K562 (cell line): ENCODE data around the gene AKAP13. TPM values are rescaled to one million over a fixed set of nuclear protein-coding genes. Genes with fewer than 3 reads are reported as not detected.

ENCODE experiments used
- ATAC-seq: fragments of 200-7000 bp; cut with Tn5 transposase; 3 replicates; pipeline ENCODE4 v1.9.1; 2020; ENCODE audit warnings: moderate library complexity
- Bru-seq: library from RNA; stranded (reverse); fragments of 400-500 nt; gene quantifications from one replicate; lab custom pipeline; 2021; lab: Mats Ljungman, UMichigan
- BruChase-seq, 2 experiments: library from RNA; stranded (reverse); fragments of 400-500 nt; gene quantifications; one replicate each; lab custom pipeline; 2021; lab: Mats Ljungman, UMichigan
- BruUV-seq: library from RNA; stranded (reverse); fragments of 400-500 nt; replicated peaks from 2 replicates; lab custom pipeline; 2021; lab: Mats Ljungman, UMichigan
- CTCF ChIA-PET: fragments of 300-600 bp; formaldehyde crosslinking; extraction: SDS; loops from one replicate; lab custom pipeline; 2021; ENCODE audit warnings: low intra/inter-chr PET ratio; lab: Yijun Ruan, JAX
- POLR2A ChIA-PET: fragments of 300-600, 350-650 bp; sonication (Branson Sonifier 250); formaldehyde crosslinking; extraction: SDS; loops from one replicate; lab custom pipeline; 2021; ENCODE audit warnings: antibody characterized with exemption, inconsistent platforms; lab: Yijun Ruan, JAX
- DNase-seq, 4 experiments: peaks; one replicate each; pipeline versions ENCODE4 v3.0.0 to v3.0.0-alpha.2; 2011 to 2018; ENCODE audit warnings: low spot score in 3 of 4, mixed read lengths in 3 of 4; ENCODE audit errors: extremely low read depth in 1 of 4
- FAIRE-seq: peaks from 2 replicates; lab custom pipeline; 2011; peaks lifted over from hg19 to GRCh38; lab: Jason Lieb, UNC
- H2AFZ ChIP-seq: 2 replicates; pipeline ENCODE4 v1.6.0; 2011; ENCODE audit warnings: low read depth, low read length, control low read depth, inconsistent platforms
- H3K27ac ChIP-seq: fragments of 200-600 bp; 3 replicates; pipeline ENCODE4 v1.8.0; 2011; ENCODE audit warnings: low read depth, mild to moderate bottlenecking, control low read depth, inconsistent platforms, low read length, moderate library complexity, mixed read lengths; ENCODE audit errors: extremely low read depth
- H3K27me3 ChIP-seq, 2 experiments: fragments of 300-600 bp in 1 of 2; 2 replicates in 1 of 2; 3 replicates in 1 of 2; pipeline versions ENCODE4 v1.6.0 to v1.8.0; 2011; ENCODE audit warnings: inconsistent platforms in 2 of 2, low read length in 2 of 2, mild to moderate bottlenecking in 1 of 2, mixed read lengths in 1 of 2, moderate library complexity in 1 of 2; ENCODE audit not compliant: control insufficient read depth in 2 of 2, insufficient read depth in 2 of 2
- H3K36me3 ChIP-seq: fragments of 300-600 bp; 3 replicates; pipeline ENCODE4 v1.8.0; 2011; ENCODE audit warnings: mild to moderate bottlenecking, low read length, inconsistent platforms; ENCODE audit not compliant: control insufficient read depth, insufficient read depth
- H3K4me1 ChIP-seq, 2 experiments: fragments of 200-600 bp in 1 of 2; replicated peaks in 1 of 2; 2 replicates in 1 of 2; 3 replicates in 1 of 2; pipeline versions ENCODE4 v1.5.1 to v1.8.0; 2011; ENCODE audit warnings: inconsistent platforms in 2 of 2, low read length in 2 of 2, mild to moderate bottlenecking in 1 of 2, mixed read lengths in 1 of 2, moderate library complexity in 1 of 2; ENCODE audit not compliant: control insufficient read depth in 2 of 2, insufficient read depth in 2 of 2
- H3K4me2 ChIP-seq: 2 replicates; pipeline ENCODE4 v1.6.1; 2011; ENCODE audit warnings: low read length, control low read depth, inconsistent platforms, mixed read lengths; ENCODE audit not compliant: insufficient read depth
- H3K4me3 ChIP-seq: fragments of 200-600 bp; sonication (generic), shearing (Covaris generic); 2 replicates; pipeline ENCODE4 v1.5.1; 2016; ENCODE audit warnings: control low read depth, inconsistent platforms
- H3K79me2 ChIP-seq: fragments of 200-600 bp; 3 replicates; pipeline ENCODE4 v1.8.0; 2011; ENCODE audit warnings: low read length, inconsistent platforms; ENCODE audit not compliant: control insufficient read depth, insufficient read depth
- H3K9ac ChIP-seq, 2 experiments: 2 replicates each; pipeline versions ENCODE4 v1.6.0 to v1.6.1; 2011; ENCODE audit warnings: low read depth in 2 of 2, low read length in 2 of 2, control low read depth in 1 of 2, inconsistent platforms in 1 of 2, mild to moderate bottlenecking in 1 of 2, mixed read lengths in 1 of 2; ENCODE audit not compliant: insufficient read depth in 1 of 2
- H3K9me1 ChIP-seq: one replicate; pipeline ENCODE4 v1.6.0; 2011; ENCODE audit warnings: inconsistent platforms, mild to moderate bottlenecking, low read length, moderate library complexity; ENCODE audit not compliant: control insufficient read depth, insufficient read depth
- H3K9me3 ChIP-seq: replicated peaks from 2 replicates; pipeline ENCODE4 v1.5.1; 2011; ENCODE audit warnings: low read depth, low read length, inconsistent platforms; ENCODE audit not compliant: control insufficient read depth, insufficient read depth
- H4K20me1 ChIP-seq: replicated peaks from 2 replicates; pipeline ENCODE4 v1.6.1; 2011; ENCODE audit warnings: low read length, inconsistent platforms, mixed read lengths; ENCODE audit not compliant: control insufficient read depth, insufficient read depth
- ATF1 ChIP-seq, 2 experiments: fragments of 450-650 bp in 1 of 2; IDR thresholded peaks; 2 replicates each; pipeline ENCODE4 v1.6.1; 2016; ENCODE audit warnings: missing compliant biosample characterization in 1 of 2, missing genetic modification characterization in 1 of 2
- BCOR ChIP-seq: fragments of 450-650 bp; IDR thresholded peaks from 2 replicates; pipeline ENCODE4 v1.6.1; 2016
- CHD2 ChIP-seq: IDR thresholded peaks from 2 replicates; pipeline ENCODE4 v1.6.1; 2011; ENCODE audit warnings: low read depth, low read length
- COPS2 ChIP-seq: fragments of 450-650 bp; conservative IDR thresholded peaks from 2 replicates; pipeline ENCODE4 v1.6.1; 2016; ENCODE audit warnings: mild to moderate bottlenecking, moderate library complexity
- CREM ChIP-seq: IDR thresholded peaks from 2 replicates; pipeline ENCODE4 v1.6.1; 2014; ENCODE audit warnings: antibody characterized with exemption, low read depth
- FOXA3 ChIP-seq, 2 experiments: fragments of 450-650 bp in 1 of 2; sonication (generic) in 1 of 2; formaldehyde crosslinking; IDR thresholded peaks in 1 of 2; conservative IDR thresholded peaks in 1 of 2; 2 replicates each; pipeline versions ENCODE4 v1.4.0 to v1.8.0; 2020 to 2022; ENCODE audit warnings: mild to moderate bottlenecking in 2 of 2, missing genetic modification reagents in 1 of 2
- GTF2A2 ChIP-seq: IDR thresholded peaks from 2 replicates; pipeline ENCODE4 v1.6.1; 2016; ENCODE audit warnings: mild to moderate bottlenecking, missing genetic modification characterization, missing compliant biosample characterization
- L3MBTL2 ChIP-seq: fragments of 450-650 bp; IDR thresholded peaks from 2 replicates; pipeline ENCODE4 v1.6.1; 2016; ENCODE audit warnings: mild to moderate bottlenecking, moderate library complexity
- NFYB ChIP-seq: IDR thresholded peaks from 2 replicates; pipeline ENCODE4 v1.6.1; 2011; ENCODE audit warnings: mild to moderate bottlenecking, moderate library complexity; ENCODE audit not compliant: insufficient read length; ENCODE audit errors: extremely low read depth
- NRF1 ChIP-seq, 2 experiments: fragments of 450-650 bp; IDR thresholded peaks in 1 of 2; conservative IDR thresholded peaks in 1 of 2; 2 replicates each; pipeline ENCODE4 v1.6.1; 2014; ENCODE audit warnings: mild to moderate bottlenecking in 2 of 2
- PBX2 ChIP-seq, 2 experiments: IDR thresholded peaks in 1 of 2; conservative IDR thresholded peaks in 1 of 2; 2 replicates each; pipeline ENCODE4 v1.6.1; 2016; ENCODE audit warnings: low read depth in 2 of 2, mild to moderate bottlenecking in 1 of 2, missing compliant biosample characterization in 1 of 2, missing genetic modification characterization in 1 of 2, moderate library complexity in 1 of 2
- RFX5 ChIP-seq: IDR thresholded peaks from 2 replicates; pipeline ENCODE4 v1.6.1; 2011; ENCODE audit warnings: low read depth, mild to moderate bottlenecking, improper control_type of control experiment, low read length
- SP2 ChIP-seq: IDR thresholded peaks from 2 replicates; pipeline ENCODE4 v1.6.1; 2011; ENCODE audit warnings: mild to moderate bottlenecking, low read depth, low read length, moderate library complexity; ENCODE audit not compliant: poor library complexity, severe bottlenecking; ENCODE audit errors: extremely low read depth
- SRF ChIP-seq, 2 experiments: fragments of 250-450, 450-650 bp in 1 of 2; sonication (Bioruptor Pico) in 1 of 2; sonication (generic) in 1 of 2; formaldehyde crosslinking; IDR thresholded peaks; 2 replicates each; pipeline versions ENCODE4 v1.5.0 to v1.5.1; 2020 to 2022; ENCODE audit warnings: mild to moderate bottlenecking in 1 of 2, missing genetic modification reagents in 1 of 2
- SUPT5H ChIP-seq: fragments of 450-650 bp; IDR thresholded peaks from 2 replicates; pipeline ENCODE4 v1.6.1; 2016
- WGBS: fragments of 100-300 bp; shearing (Covaris generic); methylation state at CpG from one replicate; pipeline ENCODE4 v1.1.6; 2016; ENCODE audit warnings: low coverage, mixed read lengths; ENCODE audit not compliant: insufficient coverage; ENCODE audit errors: missing lambda C conversion rate; 5-methylcytosine and 5-hydroxymethylcytosine counted together
- in situ Hi-C: fragments of 300-500 bp; cut with MboI; formaldehyde crosslinking; loops from 4 replicates; pipeline ENCODE4 v1.15.0; 2018; ENCODE audit warnings: inconsistent platforms, mixed read lengths
- intact Hi-C: fragments of 100-400 bp; cut with micrococcal nuclease; formaldehyde crosslinking; loops from 2 replicates; pipeline ENCODE4 v1.14.2; 2022
- long read RNA-seq, 3 experiments: library from polyadenylated mRNA in 2 of 3; library from RNA in 1 of 3; unstranded in 2 of 3; stranded (forward) in 1 of 3; transcript quantifications; one replicate each; pipeline ENCODE4 v2.0.0, GENCODE V29; 2019 to 2022
- polyA minus RNA-seq, 3 experiments: library from RNA; depleted of rRNA, polyadenylated mRNA; stranded (reverse); fragments of >200 nt; gene quantifications; 2 replicates each; pipeline ENCODE4 v1.2.3, GENCODE V29; 2011
- polyA plus RNA-seq, 8 experiments: library from polyadenylated mRNA; depleted of rRNA in 4 of 8; stranded (reverse) in 5 of 8; unstranded in 3 of 8; fragments of >200 nt; fragmentation: Nextera tagmentation in 2 of 8; fragmentation: Illumina TruSeq in 1 of 8; extraction: Ambion mirVana in 2 of 8; extraction: Trizol in 1 of 8; gene quantifications; 2 replicates each; pipeline versions ENCODE4 v1.2.1 to v1.2.3, GENCODE V29; 2011 to 2014; ENCODE audit warnings: inconsistent platforms in 1 of 8, missing spikeins in 1 of 8
- total RNA-seq, 7 experiments: library from RNA; depleted of rRNA in 6 of 7; stranded (reverse); fragments of >200 nt in 6 of 7; fragmentation: Illumina TruSeq in 2 of 7; extraction: Trizol in 2 of 7; gene quantifications; 2 replicates each; pipeline versions ENCODE4 v1.2.1 to v1.2.3, GENCODE V29; 2011 to 2021; ENCODE audit warnings: low replicate concordance in 1 of 7

AKAP13 gene
- total RNA-seq (2011; cell fraction: chromatin; rRNA removed; ENCODE audit: low replicate concordance): 1.5 and 4.9 TPM in 2 replicates
- 0.53 and 3.8 TPM in 2 replicates for total RNA-seq (2011; cell fraction: nucleolus; rRNA removed)
- total RNA-seq (2011; cell fraction: nucleoplasm; rRNA removed): 2.4 and 5.6 TPM in 2 replicates
- 0.23 and 0.61 TPM in 2 replicates for total RNA-seq (2014; rRNA removed)
- total RNA-seq (2014; rRNA removed; fragmentation: Illumina TruSeq; extraction: Trizol): 0.58 and 0.70 TPM in 2 replicates
- total RNA-seq (2015; rRNA removed; fragmentation: Illumina TruSeq; extraction: Trizol): 0.65 and 0.90 TPM in 2 replicates
- total RNA-seq (2021): 1.7 and 2.6 TPM in 2 replicates
- polyA plus RNA-seq (2011; rRNA removed): 0.01 and 0.42 TPM in 2 replicates
- polyA plus RNA-seq (2011; cell fraction: cytosol; rRNA removed): 0.01 and 0.28 TPM in 2 replicates
- polyA plus RNA-seq (2011; cell fraction: nucleus; rRNA removed): 0.20 and 0.58 TPM in 2 replicates
- 0.20 and 0.72 TPM in 2 replicates for polyA plus RNA-seq (2012)
- polyA plus RNA-seq (2014; fragmentation: Illumina TruSeq; extraction: Trizol): 0.28 and 0.51 TPM in 2 replicates
- polyA plus RNA-seq (2014; fragmentation: Nextera tagmentation; extraction: Ambion mirVana): under 1 TPM; 0.03 to 0.14 TPM
- 0.15 and 0.16 TPM in 2 replicates for polyA plus RNA-seq (2014; rRNA removed)
- polyA minus RNA-seq (2011; rRNA and poly(A)+ RNA removed): 0.36 and 1.6 TPM in 2 replicates
- polyA minus RNA-seq (2011; cell fraction: cytosol; rRNA and poly(A)+ RNA removed): 1.0 and 1.4 TPM in 2 replicates
- 0.67 and 1.3 TPM in 2 replicates for polyA minus RNA-seq (2011; cell fraction: nucleus; rRNA and poly(A)+ RNA removed)
- percentile 31 among the genes with signal in this experiment for Bru-seq, nascent RNA
- percentile 26 among the genes with signal in this experiment for BruChase-seq, experiment 1, labeled RNA remaining after a 2-hour chase
- BruChase-seq, experiment 2, labeled RNA remaining after a 6-hour chase: percentile 27 among the genes with signal in this experiment
- long read RNA-seq, experiment 1, partial matches to known transcripts: 0 of 1 reads
- long read RNA-seq, experiment 1, other reads (novel, unspliced or antisense): 0 of 1 reads
- long read RNA-seq, experiment 2: 0 reads
- long read RNA-seq, experiment 3: 0 reads

- Histone ChIP-seq H4K20me1 (no peaks in the 10 kb centered on the region), H3K9me1 (no peaks in the 10 kb centered on the region), H3K36me3 (no peaks in the 10 kb centered on the region), H3K27me3 (peaks cover 6 to 12% of the 10 kb centered on the region in 2 experiments; a peak in 2 of 5 replicates), H3K27ac (no peak within 1 kb of the TSS), H3K9ac (peak within 1 kb of the TSS in 1 of 2 experiments; percentile 84; a peak in 2 of 4 replicates), H3K4me1 (peaks cover 3 to 9% of the 10 kb centered on the region in 2 experiments; a peak in 3 of 5 replicates), H2AFZ (peak within 1 kb of the TSS; percentile 89), H3K4me2 (peak within 1 kb of the TSS; percentile 73), H3K4me3 (peak within 1 kb of the TSS; percentile 28; the same call in 1 of the 2 replicates), H3K79me2 (no peaks in the 10 kb centered on the region), H3K9me3 (no peaks in the 10 kb centered on the region)
- WGBS: 8% methylated on average over 35 of the region's 54 CpGs
- no TSS peak for BruUV-seq
- in situ Hi-C loops: no loop called here
- CTCF ChIA-PET: no interaction called here
- DNase-seq (peak; percentile 84 to 91 (median 88)), ATAC-seq (peak; percentile 99), FAIRE-seq (peak; percentile 71)
- intact Hi-C loops: no loop called here
- POLR2A ChIA-PET: interaction anchor here (0.6 to 0.7 kb wide), 3 partner anchors 10 to 47 kb away, joined by 3 read pairs; no protein-coding TSS in a partner anchor
- TF ChIP-seq COPS2 (no peak), CREM (peak; percentile 44; the same call in 1 of the 2 replicates), NRF1 (conservative IDR thresholded peaks at IDR 0.05 in 1 of 2, IDR thresholded peaks at IDR 0.05 in 1 of 2) (peak; percentile 77 to 80), NFYB (peak; percentile 62), ATF1 (CRISPR knock-in tag; IDR thresholded peaks at IDR 0.05) (no peak), ATF1 (tag; IDR thresholded peaks at IDR 0.05) (0 out of 2 replicates have a peak, but pooled peaks have one; percentile 13), BCOR (no peak), SUPT5H (no peak), L3MBTL2 (0 out of 2 replicates have a peak, but pooled peaks have one; percentile 10), CHD2 (peak; percentile 35), FOXA3 (CRISPR knock-in tag; conservative IDR thresholded peaks at IDR 0.05 in 1 of 2, IDR thresholded peaks at IDR 0.05 in 1 of 2) (no peak), SP2 (peak; percentile 54), SRF (CRISPR knock-in tag; IDR thresholded peaks at IDR 0.05) (peak in 1 of 2 experiments; percentile 24; a peak in 1 of 4 replicates), RFX5 (peak; percentile 85), GTF2A2 (tag) (no peak), PBX2 (CRISPR knock-in tag; IDR thresholded peaks at IDR 0.05; ENCODE audit: low read depth) (peak; percentile 54; the same call in 1 of the 2 replicates), PBX2 (tag; conservative IDR thresholded peaks at IDR 0.05; ENCODE audit: low read depth) (peak; percentile 72)
Observed at GRCh38 chr15:85380217-85380811, at the start of gene AKAP13. Gene AKAP13 (plus strand): TSS chr15:85380603. CDS start chr15:85485721, 105,118 bp downstream.
